IPS-20b (cell line): ENCODE results near the gene PSMG2.

Experiments used
- H3K27ac ChIP-seq: one replicate; pipeline ENCODE4 v1.5.1; 2013; ENCODE audit warnings: low read length
- H3K27me3 ChIP-seq: 2 replicates; pipeline ENCODE4 v1.6.1; 2013; ENCODE audit warnings: mild to moderate bottlenecking, low read length, inconsistent platforms; ENCODE audit not compliant: insufficient read depth
- H3K36me3 ChIP-seq: 2 replicates; pipeline ENCODE4 v1.6.1; 2013; ENCODE audit warnings: low read depth, mild to moderate bottlenecking, inconsistent platforms, low read length, moderate library complexity; ENCODE audit not compliant: insufficient read depth
- H3K4me1 ChIP-seq: 2 replicates; pipeline ENCODE4 v1.6.1; 2013; ENCODE audit warnings: mild to moderate bottlenecking, control low read depth, inconsistent platforms, low read length, moderate library complexity; ENCODE audit not compliant: insufficient read depth
- H3K4me3 ChIP-seq: 2 replicates; pipeline ENCODE4 v1.5.1; 2013; ENCODE audit warnings: mild to moderate bottlenecking, low read length, inconsistent platforms
- H3K9ac ChIP-seq: 2 replicates; pipeline ENCODE4 v1.6.1; 2013; ENCODE audit warnings: low read depth, mild to moderate bottlenecking, inconsistent platforms, low read length, moderate library complexity
- H3K9me3 ChIP-seq: 2 replicates; pipeline ENCODE4 v1.6.1; 2013; ENCODE audit warnings: mild to moderate bottlenecking, low read depth, low read length, inconsistent platforms; ENCODE audit not compliant: insufficient read depth

Gene PSMG2

GRCh38 chr18:12726774-12727550 is 24.1 kb downstream of the PSMG2 start:
- peaks cover 6% of the 10 kb centered on the region; the same call in 1 of the 2 replicates for H3K9me3 ChIP-seq
- peaks cover 39% of the 10 kb centered on the region for H3K36me3 ChIP-seq
- no peaks in the 10 kb centered on the region for H3K4me1 ChIP-seq
- H3K27ac ChIP-seq = no peak overlapping the region
- no peak overlapping the region for H3K4me3 ChIP-seq
- H3K27me3 ChIP-seq = no peaks in the 10 kb centered on the region
- no peak overlapping the region for H3K9ac ChIP-seq

DNA sequence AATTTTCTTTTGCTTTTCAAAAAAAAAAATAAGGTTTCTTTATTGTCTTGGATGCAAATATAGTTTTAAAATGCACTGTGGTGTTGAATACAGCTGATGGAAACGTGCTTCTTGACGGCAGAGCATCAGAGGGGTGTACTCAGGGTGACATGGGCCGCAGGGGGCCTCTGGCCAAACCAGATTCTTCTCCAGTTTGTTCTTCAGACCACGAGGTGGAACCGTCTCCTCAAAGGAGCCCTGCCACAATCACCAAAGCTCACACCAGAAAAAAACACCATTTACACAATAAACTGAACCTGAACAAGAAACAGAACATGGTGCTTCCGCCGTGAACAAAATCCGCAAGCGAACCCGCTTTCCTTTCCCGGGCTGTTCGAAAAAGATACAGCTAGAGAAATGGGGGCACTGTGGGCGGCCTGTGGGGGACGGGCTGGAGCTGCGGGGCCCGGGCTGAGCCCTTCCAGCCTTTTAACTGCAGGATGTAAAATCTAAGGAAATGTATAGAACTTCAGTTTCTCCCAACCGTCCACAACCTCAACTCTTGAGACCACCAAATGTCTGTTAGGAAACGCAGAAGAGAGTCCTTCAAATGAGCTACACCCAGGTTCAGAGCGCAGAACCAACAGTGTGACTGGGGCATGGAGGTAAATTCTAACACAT is 34.5 kb downstream of the PSMG2 start:
- Histone ChIP-seq H3K9me3 (no peaks in the 10 kb centered on the region), H3K27ac (no peak overlapping the region), H3K4me3 (no peak overlapping the region), H3K9ac (no peak overlapping the region), H3K36me3 (no peaks in the 10 kb centered on the region), H3K27me3 (no peaks in the 10 kb centered on the region), H3K4me1 (no peaks in the 10 kb centered on the region)

- Histone ChIP-seq H3K4me3 (no peak overlapping the region), H3K9me3 (no peaks in the 10 kb centered on the region), H3K36me3 (no peaks in the 10 kb centered on the region), H3K27me3 (no peaks in the 10 kb centered on the region), H3K27ac (no peak overlapping the region), H3K4me1 (no peaks in the 10 kb centered on the region), H3K9ac (no peak overlapping the region)
Observed at GRCh38 chr18:12741351-12741750, 38.5 kb downstream of the PSMG2 start.

DNA sequence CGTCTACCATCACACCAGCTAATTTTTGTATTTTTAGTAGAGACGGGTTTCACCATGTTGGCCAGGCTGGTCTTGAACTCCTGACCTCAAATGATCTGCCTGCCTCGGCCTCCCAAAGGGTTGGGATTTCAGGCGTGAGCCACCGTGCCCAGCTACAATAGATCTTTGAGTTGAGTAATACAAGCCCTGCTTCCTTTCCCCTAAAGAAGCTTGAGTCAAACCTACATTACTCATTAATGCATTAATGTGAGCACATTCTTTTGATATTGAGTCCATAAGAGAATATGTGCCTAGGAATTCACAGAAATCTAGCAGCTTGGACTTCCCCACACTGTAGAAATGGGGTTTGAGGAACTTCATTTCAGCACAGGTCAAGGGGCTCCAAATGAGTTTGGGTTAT is 39.6 kb downstream of the PSMG2 start:
- Histone ChIP-seq H3K9me3 (no peaks in the 10 kb centered on the region), H3K27ac (no peak overlapping the region), H3K9ac (no peak overlapping the region), H3K27me3 (no peaks in the 10 kb centered on the region), H3K4me3 (no peak overlapping the region), H3K36me3 (no peaks in the 10 kb centered on the region), H3K4me1 (no peaks in the 10 kb centered on the region)

GRCh38 chr18:12744103-12744502 is 41.3 kb downstream of the PSMG2 start:
- no peak overlapping the region for H3K27ac ChIP-seq
- no peak overlapping the region for H3K9ac ChIP-seq
- no peaks in the 10 kb centered on the region for H3K36me3 ChIP-seq
- no peaks in the 10 kb centered on the region for H3K9me3 ChIP-seq
- no peak overlapping the region for H3K4me3 ChIP-seq
- H3K4me1 ChIP-seq = no peaks in the 10 kb centered on the region
- no peaks in the 10 kb centered on the region for H3K27me3 ChIP-seq

- H3K4me3 ChIP-seq = no peak overlapping the region
- H3K4me1 ChIP-seq = no peaks in the 10 kb centered on the region
- no peak overlapping the region for H3K9ac ChIP-seq
- no peaks in the 10 kb centered on the region for H3K36me3 ChIP-seq
- no peaks in the 10 kb centered on the region for H3K27me3 ChIP-seq
- no peaks in the 10 kb centered on the region for H3K9me3 ChIP-seq
- H3K27ac ChIP-seq = no peak overlapping the region
Observed at GRCh38 chr18:12745095-12745795, 42.4 kb downstream of the PSMG2 start.

GRCh38 chr18:12747530-12748315 is 44.9 kb downstream of the PSMG2 start:
- no peak overlapping the region for H3K27ac ChIP-seq
- no peaks in the 10 kb centered on the region for H3K9me3 ChIP-seq
- H3K27me3 ChIP-seq = no peaks in the 10 kb centered on the region
- no peaks in the 10 kb centered on the region for H3K4me1 ChIP-seq
- no peaks in the 10 kb centered on the region for H3K36me3 ChIP-seq
- H3K4me3 ChIP-seq = no peak overlapping the region
- H3K9ac ChIP-seq = no peak overlapping the region

DNA sequence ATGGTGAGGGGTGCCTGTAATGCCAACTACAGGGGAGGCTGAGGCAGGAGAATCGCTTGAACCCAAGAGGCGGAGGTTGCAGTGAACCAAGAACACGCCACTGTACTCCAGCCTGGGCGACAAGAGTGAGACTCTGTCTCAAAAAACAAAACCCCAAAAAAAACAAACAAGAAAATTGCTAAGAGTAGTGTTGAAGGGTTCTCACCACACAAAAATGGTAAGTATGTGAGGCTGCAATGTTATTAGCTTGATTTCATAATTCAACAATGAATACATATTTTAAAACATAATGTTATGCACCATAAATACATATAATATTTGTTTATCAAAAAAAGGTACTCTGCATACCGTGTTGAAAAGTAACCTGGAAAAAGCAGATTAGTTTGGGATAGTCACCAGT is 45.8 kb downstream of the PSMG2 start:
- no peak overlapping the region for H3K4me3 ChIP-seq
- H3K9ac ChIP-seq = no peak overlapping the region
- no peaks in the 10 kb centered on the region for H3K27me3 ChIP-seq
- H3K9me3 ChIP-seq = no peaks in the 10 kb centered on the region
- H3K4me1 ChIP-seq = no peaks in the 10 kb centered on the region
- H3K27ac ChIP-seq = no peak overlapping the region
- H3K36me3 ChIP-seq = no peaks in the 10 kb centered on the region

DNA sequence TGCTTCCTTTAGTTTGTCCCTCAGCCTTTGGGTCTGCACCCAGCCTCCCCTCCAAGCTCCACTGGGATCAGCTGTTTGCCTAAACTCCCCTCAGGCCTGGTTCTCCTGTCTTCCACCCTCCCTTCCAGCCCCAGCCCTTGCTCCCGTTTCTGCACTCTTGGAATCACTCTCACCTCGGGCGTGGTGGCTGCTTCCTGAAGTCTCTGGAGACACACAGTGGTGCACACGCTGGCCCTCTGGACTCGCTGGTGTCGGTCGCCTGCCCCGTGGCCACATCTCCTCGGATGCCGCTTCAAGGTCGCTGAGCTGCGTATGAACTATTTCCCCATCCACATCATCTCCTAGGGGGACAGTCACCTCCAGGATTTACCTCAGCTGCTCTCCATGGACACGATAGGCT is 46.3 kb downstream of the PSMG2 start:
- H3K27me3 ChIP-seq = no peaks in the 10 kb centered on the region
- H3K36me3 ChIP-seq = no peaks in the 10 kb centered on the region
- no peaks in the 10 kb centered on the region for H3K9me3 ChIP-seq
- H3K4me3 ChIP-seq = no peak overlapping the region
- H3K27ac ChIP-seq = no peak overlapping the region
- H3K4me1 ChIP-seq = no peaks in the 10 kb centered on the region
- no peak overlapping the region for H3K9ac ChIP-seq

DNA sequence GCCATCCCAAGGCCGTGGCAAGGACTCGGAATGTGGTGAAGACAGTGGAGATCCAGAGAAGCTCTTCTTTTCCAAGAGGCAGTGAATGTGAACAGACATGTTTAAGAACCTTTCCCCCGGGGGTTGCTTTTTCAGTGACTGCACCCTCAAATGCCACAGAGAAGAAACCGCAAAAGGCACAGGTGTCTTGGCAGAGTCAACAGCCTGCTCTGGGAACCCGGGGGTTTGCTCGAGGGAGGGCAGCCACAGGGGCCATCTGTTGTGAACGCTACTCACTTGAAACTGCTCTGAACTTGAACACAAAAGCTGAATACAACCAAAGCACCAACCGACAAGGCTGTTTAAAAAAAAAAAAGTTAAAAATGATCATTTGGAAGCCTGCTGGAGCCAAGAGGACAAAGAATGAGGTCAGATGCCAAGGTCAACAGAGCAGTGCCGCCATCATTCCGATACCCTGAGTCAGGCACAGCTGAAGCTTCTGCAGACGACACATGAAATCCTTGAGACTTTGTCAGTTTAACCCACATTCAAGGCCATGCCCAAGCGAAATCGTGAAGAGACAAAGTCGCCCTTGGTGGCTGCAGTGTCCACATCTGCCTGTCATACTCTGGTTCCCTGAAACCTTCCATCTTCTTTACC is 47.4 kb downstream of the PSMG2 start:
- Histone ChIP-seq H3K27me3 (no peaks in the 10 kb centered on the region), H3K9ac (no peak overlapping the region), H3K36me3 (no peaks in the 10 kb centered on the region), H3K27ac (no peak overlapping the region), H3K4me3 (no peak overlapping the region), H3K4me1 (no peaks in the 10 kb centered on the region), H3K9me3 (no peaks in the 10 kb centered on the region)
